VCaP (cell line): ENCODE results near the gene SERPINA7.
A peak's percentile ranks its signal among the peaks of the same experiment; 100 is the strongest.

ENCODE experiments used
- H3K27ac ChIP-seq: fragments of 450-650 bp; 2 replicates; pipeline ENCODE4 v1.5.1; 2017
- CTCF ChIP-seq: fragments of 450-650 bp; conservative IDR thresholded peaks from 2 replicates; pipeline ENCODE4 v1.5.1; 2017; ENCODE audit warnings: mild to moderate bottlenecking, moderate library complexity

SERPINA7 gene

GRCh38 chrX:106036716-106037115 lies 1.8 kb downstream of the SERPINA7 start:
- H3K27ac ChIP-seq = no peak overlapping the region

DNA sequence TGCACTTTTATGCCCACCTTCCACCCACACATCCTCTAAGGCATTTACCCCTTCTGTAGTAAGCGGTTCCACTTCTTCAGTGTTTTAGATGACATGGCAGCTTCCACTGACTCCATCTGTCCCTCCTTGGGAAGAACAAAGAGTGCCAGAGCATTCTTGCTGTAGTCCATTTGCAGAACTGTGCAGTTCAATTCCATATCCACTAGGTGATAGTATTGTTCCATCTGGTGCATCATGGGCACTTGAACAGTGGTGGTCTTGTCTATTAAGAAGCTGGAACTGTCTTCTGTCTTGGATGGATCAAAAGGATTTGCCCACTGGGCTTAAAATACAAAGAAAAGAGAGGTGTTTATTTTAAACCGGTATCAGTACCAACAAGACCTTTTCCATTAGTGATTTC lies 3.5 kb downstream of the SERPINA7 start:
- peak; percentile 18; the same call in 1 of the 2 replicates for TF ChIP-seq CTCF
- H3K27ac ChIP-seq = no peak overlapping the region

More at GRCh38 chrX:106036716-106037115, 1.8 kb downstream of the SERPINA7 start:
- no peak for TF ChIP-seq CTCF

DNA sequence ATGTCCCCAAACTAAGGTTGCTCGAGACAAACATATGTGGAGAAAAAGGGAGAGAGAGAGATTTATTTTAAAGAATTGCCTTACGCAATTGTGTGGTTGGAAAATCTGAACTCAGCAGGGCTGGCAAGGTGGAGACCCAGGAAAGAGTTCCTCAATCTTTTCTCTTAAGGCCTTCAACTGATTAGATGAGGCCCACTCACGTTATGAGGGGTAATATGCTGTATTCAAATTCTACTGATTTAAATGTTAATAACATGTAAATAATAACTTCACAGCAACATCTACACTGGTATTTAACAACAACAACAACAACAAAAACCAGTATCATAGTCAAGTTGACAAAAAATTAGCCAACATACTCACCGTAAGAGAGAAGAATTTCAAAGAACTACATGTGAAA lies 14.6 kb downstream of the SERPINA7 start:
- no peak for TF ChIP-seq CTCF
- H3K27ac ChIP-seq = no peak overlapping the region

DNA sequence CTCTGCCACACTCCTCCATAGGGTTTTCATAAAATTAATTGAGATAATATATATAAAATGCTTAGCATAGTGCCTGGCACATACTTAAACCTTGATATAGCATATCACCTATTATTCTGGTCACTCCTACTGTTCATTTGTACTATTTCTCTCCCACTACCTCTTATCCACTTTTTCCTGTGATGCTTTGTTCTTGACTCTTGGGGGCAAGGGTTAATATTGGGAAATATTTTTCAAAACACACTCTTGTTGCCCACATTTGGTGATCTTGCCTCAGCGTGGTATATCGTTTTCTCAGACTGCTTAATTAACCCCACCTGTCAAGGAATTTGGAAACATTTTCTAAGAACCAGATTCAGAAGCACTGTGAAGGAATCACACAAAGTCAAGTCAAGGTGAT lies 16.3 kb downstream of the SERPINA7 start:
- no peak overlapping the region for H3K27ac ChIP-seq
- no peak for TF ChIP-seq CTCF

- TF ChIP-seq CTCF = no peak
- no peak overlapping the region for H3K27ac ChIP-seq
Observed at GRCh38 chrX:106014119-106014775, 24.3 kb downstream of the SERPINA7 start.

GRCh38 chrX:106009145-106009544 lies 29.4 kb downstream of the SERPINA7 start:
- H3K27ac ChIP-seq = no peak overlapping the region
- TF ChIP-seq CTCF = no peak

DNA sequence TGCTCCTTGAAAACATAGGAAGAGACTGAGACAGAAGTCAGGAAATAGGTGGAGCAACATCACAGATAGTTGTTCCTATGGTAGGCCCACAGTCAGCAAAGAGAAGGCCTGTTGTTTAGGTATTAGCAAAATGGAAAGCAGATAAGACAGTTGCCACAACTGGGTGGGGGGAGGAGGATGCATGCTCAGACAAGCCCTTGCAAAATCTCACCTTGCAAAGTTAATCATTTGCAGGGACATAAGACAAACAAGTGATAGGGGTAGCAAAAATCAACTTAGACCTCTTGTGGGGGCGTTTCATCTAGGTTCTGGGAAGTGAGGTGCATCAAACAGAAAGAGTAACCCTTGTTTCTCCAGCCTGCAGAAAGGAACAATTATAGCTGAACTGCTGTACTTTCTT lies 30.7 kb downstream of the SERPINA7 start:
- no peak for TF ChIP-seq CTCF
- H3K27ac ChIP-seq = no peak overlapping the region
